Measurements from ENCODE around the gene EI24. TPM values are rescaled to one million over a fixed set of nuclear protein-coding genes. Genes with fewer than 3 reads are reported as not detected.

The EI24 gene
- total RNA-seq, 1 donor from 2014 or later = 58.1 TPM

DNA sequence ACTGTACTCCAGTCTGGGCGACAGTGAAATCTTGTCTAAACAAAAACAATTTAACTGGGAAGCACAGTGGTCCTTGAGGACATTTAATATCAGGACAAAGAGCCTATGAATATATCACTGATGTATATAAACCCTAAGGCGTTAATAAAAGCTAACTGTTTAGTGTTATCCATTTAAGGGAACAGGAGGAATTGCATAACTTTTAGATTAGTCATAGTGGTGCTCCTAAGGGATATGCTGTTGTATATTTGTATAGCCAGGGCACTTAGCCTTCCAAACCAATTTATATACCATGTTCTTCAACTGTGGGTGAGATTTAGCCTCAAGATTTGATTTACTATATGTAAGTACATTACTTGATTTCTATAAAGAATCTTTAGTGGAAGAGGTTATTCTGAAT lies 52.7 kb downstream of the EI24 start:
- no peak for DNase-seq (ENCODE audit: missing footprints)
- no peak for ATAC-seq
- intact Hi-C loops (cut with DNase I) = no loop called here

DNA sequence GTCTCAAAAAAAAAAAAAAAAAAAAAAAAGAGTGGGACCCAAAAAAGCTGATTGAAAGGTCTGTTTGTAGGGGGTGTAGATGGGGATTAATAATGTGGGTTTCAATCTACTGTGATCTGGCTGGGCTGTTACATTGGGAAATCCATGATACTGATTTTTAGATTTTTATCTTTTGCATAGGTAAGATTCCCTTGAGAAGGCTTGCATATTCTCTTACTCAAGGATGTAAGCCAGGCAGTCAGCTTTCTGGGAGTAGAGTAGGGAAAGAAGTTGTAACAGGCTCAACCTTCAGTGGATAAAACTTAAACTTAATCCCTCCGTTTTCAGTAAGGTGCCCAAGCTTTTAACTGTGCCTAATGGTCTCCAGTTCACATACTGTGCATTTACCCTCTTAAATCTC lies 53.8 kb downstream of the EI24 start:
- no peak for DNase-seq (ENCODE audit: missing footprints)
- intact Hi-C loops (cut with DNase I) = no loop called here
- no peak for ATAC-seq

DNA sequence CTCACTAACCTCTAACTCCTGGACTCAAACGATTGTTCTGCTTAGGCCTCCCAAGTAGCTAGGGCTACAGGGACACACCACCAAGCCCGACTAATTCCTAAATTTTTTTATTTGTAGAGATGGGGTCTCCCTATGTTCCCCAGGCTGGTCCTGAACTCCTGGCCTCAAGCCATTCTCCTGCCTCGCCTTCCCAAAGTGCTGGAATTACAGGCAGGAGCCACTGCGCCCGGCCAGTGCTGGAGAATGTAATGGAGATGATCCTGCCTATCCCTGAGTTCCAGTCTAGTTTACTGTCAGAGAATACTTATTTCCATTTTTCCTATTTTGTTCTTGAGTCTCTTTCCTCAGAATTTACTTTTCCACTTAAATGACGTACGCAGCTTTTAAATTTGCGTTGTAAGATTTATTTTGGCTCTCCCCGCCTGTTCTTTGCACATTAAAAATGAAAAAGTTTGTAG lies 55.5 kb downstream of the EI24 start, which contains the start of gene CHEK1:
CHEK1 (plus strand) TSS at position 408 of the 458 bp plus-strand sequence. CDS start 1,606 bp downstream, outside the sequence.
- intact Hi-C loops (cut with DNase I) = loop anchor here (5.0 kb wide), 3 partner anchors 32 to 127 kb away; partner anchors contain the start of genes EI24, FEZ1 and STT3A
- no peak for ATAC-seq

DNA sequence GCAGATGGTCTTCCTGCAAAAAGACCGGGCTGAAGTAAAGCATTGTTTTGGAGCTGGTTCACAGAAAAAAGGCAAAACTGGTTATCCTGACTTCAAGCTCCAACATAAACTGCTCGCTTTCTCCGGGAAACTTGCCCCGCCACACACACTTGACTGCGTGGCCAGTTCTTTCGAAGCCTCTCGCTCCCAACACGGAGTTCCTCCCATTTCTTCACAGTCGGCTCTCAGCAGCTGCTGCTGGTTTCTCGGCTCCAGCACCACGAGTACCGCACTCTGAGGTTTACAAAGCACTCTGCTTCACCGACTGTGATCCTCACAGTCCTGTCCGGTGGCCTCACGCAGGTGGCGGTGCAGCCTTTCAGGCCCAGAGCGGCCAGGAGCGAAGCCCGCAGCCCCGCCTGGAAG lies 56.0 kb downstream of the EI24 start:
- peak; percentile 53 for ATAC-seq
- intact Hi-C loops (cut with DNase I) = loop anchor here (5.0 kb wide), 3 partner anchors 33 to 128 kb away; partner anchors contain the start of genes EI24, FEZ1 and STT3A

More for the DNA sequence above, 55.5 kb downstream of the EI24 start, which contains the start of gene CHEK1:
- DNase-seq (ENCODE audit: missing footprints) = peak; percentile 34

DNA sequence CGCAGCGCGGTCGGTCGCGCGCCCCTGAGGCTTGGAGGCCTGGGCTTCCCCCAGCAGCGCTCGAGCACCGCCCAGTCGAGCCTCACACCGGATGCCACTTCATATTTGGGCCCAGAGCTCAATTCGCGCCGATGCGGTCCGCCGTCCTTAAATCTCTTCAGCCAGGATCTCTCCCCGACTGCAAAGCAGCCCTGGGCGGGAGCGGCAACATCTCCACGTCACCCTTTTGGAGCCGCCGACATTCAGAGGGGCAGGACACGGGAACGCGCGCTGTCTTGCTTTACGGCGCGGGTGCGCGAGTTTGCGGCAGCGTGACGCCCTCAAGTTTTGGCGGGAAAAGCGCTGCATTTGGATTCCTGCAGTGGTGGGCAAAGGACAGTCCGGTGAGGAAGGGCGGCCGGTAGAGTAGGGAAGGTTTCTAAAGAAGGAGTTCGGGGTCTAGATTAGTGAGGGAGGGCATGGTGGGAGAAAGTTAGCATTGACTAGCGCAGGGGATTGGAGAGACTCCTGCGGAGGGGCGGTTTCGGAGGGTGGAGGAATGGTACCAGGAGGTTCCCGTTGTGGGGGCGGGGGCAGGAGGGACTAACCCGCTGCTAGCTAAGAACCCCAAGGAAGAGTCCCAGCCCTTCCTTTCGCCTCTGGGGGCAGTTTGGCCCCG lies 56.5 kb downstream of the EI24 start:
- peak; percentile 97 for ATAC-seq
- DNase-seq (ENCODE audit: missing footprints) = peak; percentile 92
- intact Hi-C loops (cut with DNase I) = loop anchor here (5.0 kb wide), 3 partner anchors 33 to 128 kb away; partner anchors contain the start of genes EI24, FEZ1 and STT3A

More for the DNA sequence above, 56.0 kb downstream of the EI24 start:
- no peak for DNase-seq (ENCODE audit: missing footprints)

DNA sequence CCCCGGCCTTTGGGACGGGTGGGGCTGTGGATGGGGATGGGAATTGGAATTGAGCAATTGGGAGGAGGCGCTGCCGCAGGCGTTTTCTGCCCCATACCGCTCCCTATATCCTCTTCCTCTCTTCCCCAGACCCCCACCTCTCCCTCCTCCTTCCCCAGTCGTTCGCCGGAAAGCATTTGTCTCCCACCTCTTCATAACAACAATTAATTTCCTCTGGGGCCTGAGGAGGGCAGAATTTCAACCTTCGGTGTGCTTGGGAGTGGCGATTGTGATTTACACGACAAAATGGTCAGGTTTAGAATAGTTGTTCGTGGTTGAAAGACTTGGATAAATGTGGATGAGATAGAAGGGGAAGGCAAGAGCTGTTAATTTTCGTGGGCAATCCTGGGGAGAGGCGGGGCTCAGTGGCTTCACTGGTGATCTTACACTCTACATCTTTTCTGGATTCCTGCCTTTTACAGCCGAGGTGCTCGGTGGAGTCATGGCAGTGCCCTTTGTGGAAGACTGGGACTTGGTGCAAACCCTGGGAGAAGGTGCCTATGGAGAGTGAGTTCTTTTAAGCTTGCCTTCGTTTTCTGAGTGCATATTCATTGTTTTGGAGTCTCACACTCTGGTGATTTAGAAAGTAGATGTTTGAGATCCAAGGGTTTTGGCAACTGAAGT lies 57.1 kb downstream of the EI24 start:
- ATAC-seq = no peak
- DNase-seq (ENCODE audit: missing footprints) = no peak
- intact Hi-C loops (cut with DNase I) = loop anchor here (5.0 kb wide), 3 partner anchors 34 to 129 kb away; partner anchors contain the start of genes EI24, FEZ1 and STT3A

DNA sequence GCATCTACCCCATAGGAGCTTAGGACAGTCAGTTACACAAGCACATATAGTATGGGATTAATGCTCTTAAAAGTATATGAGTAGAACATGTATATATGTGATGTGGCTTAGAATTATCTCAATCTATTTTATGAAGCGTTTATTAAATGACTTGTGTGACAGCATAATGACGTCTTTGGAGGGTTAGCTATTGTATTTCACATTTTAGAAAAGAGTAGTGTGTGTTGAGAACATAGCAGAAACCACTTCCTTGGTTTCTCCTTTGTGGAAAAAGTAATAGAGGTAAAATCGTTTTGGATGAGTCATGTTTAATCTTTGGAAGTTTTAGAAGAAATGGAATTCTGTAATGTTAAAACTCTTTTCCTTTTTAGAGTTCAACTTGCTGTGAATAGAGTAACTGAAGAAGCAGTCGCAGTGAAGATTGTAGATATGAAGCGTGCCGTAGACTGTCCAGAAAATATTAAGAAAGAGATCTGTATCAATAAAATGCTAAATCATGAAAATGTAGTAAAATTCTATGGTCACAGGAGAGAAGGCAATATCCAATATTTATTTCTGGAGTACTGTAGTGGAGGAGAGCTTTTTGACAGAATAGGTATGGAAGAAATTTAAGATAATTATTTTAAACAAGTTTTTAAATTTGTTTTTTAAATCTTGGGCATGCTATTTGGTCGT lies 58.1 kb downstream of the EI24 start:
- intact Hi-C loops (cut with DNase I) = loop anchor here (5.0 kb wide), 3 partner anchors 35 to 130 kb away; partner anchors contain the start of genes EI24, FEZ1 and STT3A
- DNase-seq (ENCODE audit: missing footprints) (no peak), ATAC-seq (no peak)

Other genes starting within 250 kb of the EI24 start
- gene FEZ1, start 73.2 kb upstream of the EI24 start, total RNA-seq = 43.3 TPM
- 61.2 TPM for gene STT3A, start 23.4 kb downstream of the EI24 start, total RNA-seq
- gene CHEK1, start 55.7 kb downstream of the EI24 start, total RNA-seq = 2.0 TPM
- gene ACRV1, start 111.4 kb downstream of the EI24 start, total RNA-seq = not detected
- gene PATE1, start 176.8 kb downstream of the EI24 start, total RNA-seq = not detected
- not detected for gene PATE2, start 209.4 kb downstream of the EI24 start, total RNA-seq
- gene PATE3, start 218.7 kb downstream of the EI24 start, total RNA-seq = not detected

All from Right ventricle myocardium inferior (tissue), 1 donor.